Muscle layer of duodenum (tissue), 2 donors: ENCODE measurements around the gene KYNU.
"Not testable (repeated sequence)": the region's sequence is repeated elsewhere in the genome, so short reads cannot be mapped to it uniquely, and the experiment has no call there.

Source experiments
- H3K27ac ChIP-seq: one replicate; pipeline ENCODE4 v1.7.0; 2013; ENCODE audit warnings: mild to moderate bottlenecking, low read length
- H3K27me3 ChIP-seq: one replicate; pipeline ENCODE4 v1.7.0; 2013; ENCODE audit warnings: low read depth, mild to moderate bottlenecking, control low read depth, low read length
- H3K36me3 ChIP-seq, 2 donors: one replicate each; pipeline ENCODE4 v1.7.0; 2013; ENCODE audit warnings: low read length in 2 of 2, control low read depth in 1 of 2, mild to moderate bottlenecking in 1 of 2; ENCODE audit not compliant: insufficient read depth in 2 of 2, control insufficient read depth in 1 of 2
- H3K4me1 ChIP-seq, 2 donors: one replicate each; pipeline ENCODE4 v1.7.0; 2013; ENCODE audit warnings: low read length in 2 of 2, mild to moderate bottlenecking in 2 of 2, control low read depth in 1 of 2, moderate library complexity in 1 of 2; ENCODE audit not compliant: insufficient read depth in 2 of 2, control insufficient read depth in 1 of 2
- H3K4me3 ChIP-seq, 2 donors: one replicate each; pipeline ENCODE4 v1.7.0; 2013; ENCODE audit warnings: low read length in 2 of 2, low read depth in 1 of 2, mild to moderate bottlenecking in 1 of 2
- H3K9me3 ChIP-seq, 2 donors: one replicate each; pipeline ENCODE4 v1.7.0; 2013; ENCODE audit warnings: low read length in 2 of 2, control low read depth in 1 of 2, mild to moderate bottlenecking in 1 of 2; ENCODE audit not compliant: control insufficient read depth in 1 of 2
- donor health status: healthy.

KYNU gene

GRCh38 chr2:143074913-143075312 is 197.4 kb downstream of the KYNU start:
- H3K36me3 ChIP-seq, H3K27me3 ChIP-seq, H3K9me3 ChIP-seq, H3K4me3 ChIP-seq, H3K4me1 ChIP-seq, H3K27ac ChIP-seq: not testable (repeated sequence)

DNA sequence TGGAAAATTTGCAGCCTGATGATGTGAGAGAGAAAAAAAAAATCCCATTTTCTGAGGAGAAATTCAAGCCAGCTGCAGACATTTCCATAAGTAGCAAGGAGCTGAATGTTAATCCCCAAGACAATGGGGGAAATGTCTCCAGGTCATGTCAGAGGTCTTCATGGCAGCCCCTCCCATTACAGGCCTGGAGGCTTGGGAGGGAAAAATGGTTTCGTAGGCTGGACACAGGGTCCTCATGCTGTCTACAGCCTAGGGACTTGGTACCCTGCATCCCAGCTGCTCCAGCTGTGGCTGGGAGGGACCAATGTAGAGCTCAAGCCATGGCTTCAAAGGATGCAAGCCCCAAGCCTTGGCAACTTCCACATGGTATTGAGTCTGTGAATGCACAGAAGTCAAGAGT is 198.2 kb downstream of the KYNU start:
- Histone ChIP-seq H3K27ac (no peak overlapping the region), H3K4me1 (no peaks in the 10 kb centered on the region), H3K27me3 (no peaks in the 10 kb centered on the region), H3K36me3 (no peaks in the 10 kb centered on the region), H3K4me3 (no peak overlapping the region), H3K9me3 (peaks cover 0 to 4% of the 10 kb centered on the region in 2 donors)

DNA sequence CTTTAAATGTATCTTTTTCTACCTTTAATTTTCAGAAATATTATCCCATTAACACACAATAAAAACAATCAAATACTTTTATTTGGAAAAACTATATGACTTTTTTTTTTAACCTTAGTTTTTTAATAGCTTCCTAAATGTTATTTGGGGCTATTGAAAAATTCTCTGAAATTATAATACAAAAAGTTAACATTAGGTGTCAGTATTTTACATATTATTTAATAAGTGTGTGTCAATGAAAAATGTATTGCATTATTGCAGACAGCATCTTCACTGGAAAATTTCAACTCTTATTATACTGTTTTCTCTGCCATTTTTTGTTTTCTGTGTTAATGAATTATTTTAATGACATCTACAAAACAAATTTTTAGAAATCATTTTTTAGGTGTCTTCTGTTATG is 200.6 kb downstream of the KYNU start:
- Histone ChIP-seq H3K27me3 (no peaks in the 10 kb centered on the region), H3K27ac (no peak overlapping the region), H3K36me3 (no peaks in the 10 kb centered on the region), H3K9me3 (peaks cover 0 to 10% of the 10 kb centered on the region in 2 donors), H3K4me3 (no peak overlapping the region), H3K4me1 (no peaks in the 10 kb centered on the region)

GRCh38 chr2:143081616-143082015 is 204.2 kb downstream of the KYNU start:
- H3K27ac ChIP-seq: no peak overlapping the region
- no peak overlapping the region for H3K4me3 ChIP-seq
- H3K4me1 ChIP-seq: no peaks in the 10 kb centered on the region
- peaks cover 0 to 7% of the 10 kb centered on the region in 2 donors for H3K9me3 ChIP-seq
- no peaks in the 10 kb centered on the region for H3K36me3 ChIP-seq
- H3K27me3 ChIP-seq: no peaks in the 10 kb centered on the region

- H3K9me3 ChIP-seq: peaks cover 0 to 7% of the 10 kb centered on the region in 2 donors
- no peak overlapping the region for H3K4me3 ChIP-seq
- no peaks in the 10 kb centered on the region for H3K36me3 ChIP-seq
- H3K27ac ChIP-seq: no peak overlapping the region
- no peaks in the 10 kb centered on the region for H3K27me3 ChIP-seq
- no peaks in the 10 kb centered on the region for H3K4me1 ChIP-seq
Measured at GRCh38 chr2:143083636-143084035, 206.2 kb downstream of the KYNU start.

- H3K4me3 ChIP-seq: no peak overlapping the region
- peaks cover 0 to 7% of the 10 kb centered on the region in 2 donors for H3K9me3 ChIP-seq
- H3K4me1 ChIP-seq: no peaks in the 10 kb centered on the region
- H3K27ac ChIP-seq: no peak overlapping the region
- no peaks in the 10 kb centered on the region for H3K27me3 ChIP-seq
- no peaks in the 10 kb centered on the region for H3K36me3 ChIP-seq
Measured at GRCh38 chr2:143084462-143084861, 207.0 kb downstream of the KYNU start.

- H3K4me1 ChIP-seq: no peaks in the 10 kb centered on the region
- H3K27ac ChIP-seq: no peak overlapping the region
- no peaks in the 10 kb centered on the region for H3K36me3 ChIP-seq
- H3K9me3 ChIP-seq: peaks cover 0 to 7% of the 10 kb centered on the region in 2 donors
- no peaks in the 10 kb centered on the region for H3K27me3 ChIP-seq
- no peak overlapping the region for H3K4me3 ChIP-seq
Measured at GRCh38 chr2:143085125-143085784, 207.8 kb downstream of the KYNU start.

GRCh38 chr2:143087033-143087432 is 209.6 kb downstream of the KYNU start:
- Histone ChIP-seq H3K27ac (no peak overlapping the region), H3K9me3 (peaks cover 0 to 2% of the 10 kb centered on the region in 2 donors), H3K4me1 (no peaks in the 10 kb centered on the region), H3K4me3 (no peak overlapping the region), H3K27me3 (no peaks in the 10 kb centered on the region), H3K36me3 (no peaks in the 10 kb centered on the region)

GRCh38 chr2:143088388-143088787 is 210.9 kb downstream of the KYNU start:
- no peaks in the 10 kb centered on the region for H3K9me3 ChIP-seq
- no peaks in the 10 kb centered on the region for H3K36me3 ChIP-seq
- H3K27me3 ChIP-seq: no peaks in the 10 kb centered on the region

DNA sequence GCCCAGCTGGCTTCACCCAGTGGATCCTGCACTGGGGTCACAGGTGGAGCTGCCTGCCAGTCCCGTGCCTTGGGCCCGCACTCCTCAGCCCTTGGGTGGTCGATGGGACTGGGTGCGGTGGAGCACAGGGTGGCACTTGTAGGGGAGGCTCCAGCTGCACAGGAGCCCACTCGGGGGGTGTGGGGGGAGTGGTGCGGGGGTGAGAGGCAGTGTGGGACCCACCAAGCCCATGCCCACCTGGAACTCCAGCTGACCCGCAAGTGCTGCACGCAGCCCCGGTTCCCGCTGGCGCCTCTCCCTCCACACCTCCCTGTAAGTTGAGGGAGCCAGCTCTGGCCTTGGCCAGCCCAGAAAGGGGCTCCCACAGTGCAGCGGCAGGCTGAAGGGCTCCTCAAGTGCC is 212.1 kb downstream of the KYNU start:
- H3K36me3 ChIP-seq, H3K4me3 ChIP-seq, H3K4me1 ChIP-seq, H3K27ac ChIP-seq, H3K9me3 ChIP-seq, H3K27me3 ChIP-seq: not testable (repeated sequence)

More at GRCh38 chr2:143088388-143088787, 210.9 kb downstream of the KYNU start:
- Histone ChIP-seq H3K27ac (no peak overlapping the region), H3K4me3 (no peak overlapping the region), H3K4me1 (no peaks in the 10 kb centered on the region)
